Measurements from ENCODE around the gene ITGA2. TPM values are rescaled to one million over a fixed set of nuclear protein-coding genes. Genes with fewer than 3 reads are reported as not detected.
A peak's percentile ranks its signal among the peaks of the same experiment; 100 is the strongest.

The ITGA2 gene
- total and polyA plus RNA-seq, 3 donors from 2014 or later, result 0.90 to 1.7 (median 1.0) TPM

DNA sequence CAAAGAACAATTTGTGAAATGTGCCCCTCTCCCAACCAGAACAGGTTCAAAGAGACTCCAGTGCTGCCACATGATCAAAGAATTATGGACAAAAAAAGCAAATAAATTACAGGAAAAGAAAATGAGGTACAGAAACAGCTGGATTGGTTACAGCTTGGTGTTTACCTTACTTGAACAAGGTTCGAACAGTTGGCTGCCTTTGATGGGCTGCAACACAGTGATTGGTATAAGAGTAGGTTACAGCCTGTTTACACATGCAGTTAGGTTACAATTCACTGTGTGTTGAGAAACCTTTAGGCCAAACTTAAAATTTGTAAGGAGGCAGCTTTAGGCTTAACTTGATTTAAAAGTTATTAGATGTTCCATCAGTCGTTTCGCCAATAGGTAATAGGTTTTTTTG, 123.8 kb downstream of the ITGA2 start:
- Histone ChIP-seq H3K4me3 (no peak overlapping the region), H3K9me3 (no peaks in the 10 kb centered on the region), H3K4me1 (peaks cover 7% of the 10 kb centered on the region), H3K27ac (no peak overlapping the region), H3K27me3 (no peaks in the 10 kb centered on the region), H3K36me3 (ENCODE audit: low read depth, missing control alignments) (no peaks in the 10 kb centered on the region)
- no peak for DNase-seq
- no peak for TF ChIP-seq POLR2A (IDR thresholded peaks at IDR 0.05)
- no peak for TF ChIP-seq CTCF (IDR thresholded peaks at IDR 0.05)
- WGBS, 2 donors, result 82 to 85% methylated on average over 3 of the region's 3 CpGs
- intact Hi-C loops (cut with DNase I; ENCODE audit: low total_unique reads), result no loop called here

- no peak overlapping the region for H3K4me3 ChIP-seq
- no peaks in the 10 kb centered on the region for H3K9me3 ChIP-seq
- 80 to 85% methylated on average over 6 to 9 of the region's 9 CpGs for WGBS, 2 donors
- TF ChIP-seq CTCF (IDR thresholded peaks at IDR 0.05) (no peak), POLR2A (IDR thresholded peaks at IDR 0.05) (no peak)
- DNase-seq, result no peak
- intact Hi-C loops (cut with DNase I; ENCODE audit: low total_unique reads), result no loop called here
- H3K4me1 ChIP-seq, result peaks cover 1% of the 10 kb centered on the region
- H3K27ac ChIP-seq, result no peak overlapping the region
- no peaks in the 10 kb centered on the region for H3K36me3 ChIP-seq (ENCODE audit: low read depth, missing control alignments)
- no peaks in the 10 kb centered on the region for H3K27me3 ChIP-seq
Measured at GRCh38 chr5:53113947-53114346, 124.8 kb downstream of the ITGA2 start.

DNA sequence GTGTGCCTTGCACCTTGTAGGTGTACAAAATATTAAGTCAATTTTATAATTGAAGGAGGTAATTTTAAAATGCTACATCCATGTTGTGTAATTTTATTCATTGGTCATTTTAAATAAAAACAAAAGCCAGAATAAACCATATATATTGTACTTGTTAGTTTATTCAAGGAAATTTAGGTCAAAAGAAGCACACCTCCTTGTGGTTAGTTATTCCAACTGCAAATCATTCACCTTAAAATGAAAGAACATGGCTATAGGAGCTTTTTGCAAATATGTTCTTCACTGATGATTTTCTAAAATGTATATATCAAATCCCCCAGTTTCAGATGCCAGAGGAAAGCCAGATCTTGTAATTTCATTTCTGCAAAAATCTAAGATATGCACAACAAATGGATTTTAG, 125.8 kb downstream of the ITGA2 start:
- H3K36me3 ChIP-seq (ENCODE audit: low read depth, missing control alignments), result no peaks in the 10 kb centered on the region
- no peak overlapping the region for H3K27ac ChIP-seq
- H3K9me3 ChIP-seq, result no peaks in the 10 kb centered on the region
- intact Hi-C loops (cut with DNase I; ENCODE audit: low total_unique reads), result no loop called here
- H3K4me3 ChIP-seq, result no peak overlapping the region
- peak in 1 of 3 experiments; percentile 7 for TF ChIP-seq CTCF (IDR thresholded peaks at IDR 0.05)
- no peak for TF ChIP-seq POLR2A (IDR thresholded peaks at IDR 0.05)
- H3K4me1 ChIP-seq, result no peaks in the 10 kb centered on the region
- no peaks in the 10 kb centered on the region for H3K27me3 ChIP-seq
- no peak for DNase-seq

DNA sequence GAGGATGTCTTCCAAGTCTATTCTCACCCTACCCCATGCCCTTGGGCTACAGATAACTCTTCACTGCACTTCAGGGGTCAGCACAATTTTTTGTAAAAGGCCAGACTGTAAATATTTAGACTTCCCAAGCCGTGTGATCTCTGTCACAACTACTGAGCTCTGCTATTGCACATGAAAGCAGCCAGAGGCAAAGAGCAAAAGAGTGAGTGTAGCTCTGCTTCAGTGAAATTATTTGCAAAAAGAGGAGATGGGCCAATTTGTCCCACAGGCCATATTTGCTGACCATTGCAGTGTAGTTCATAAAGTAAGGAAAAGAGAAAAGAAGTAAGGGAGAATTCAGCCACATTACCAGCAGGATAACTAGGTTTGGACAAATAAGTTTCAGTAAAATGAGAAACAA, 127.4 kb downstream of the ITGA2 start:
- intact Hi-C loops (cut with DNase I; ENCODE audit: low total_unique reads), result no loop called here
- H3K4me3 ChIP-seq, result no peak overlapping the region
- no peak for DNase-seq
- TF ChIP-seq CTCF (IDR thresholded peaks at IDR 0.05), result no peak
- no peak for TF ChIP-seq POLR2A (IDR thresholded peaks at IDR 0.05)
- H3K27ac ChIP-seq, result no peak overlapping the region
- no peaks in the 10 kb centered on the region for H3K9me3 ChIP-seq
- no peaks in the 10 kb centered on the region for H3K4me1 ChIP-seq
- H3K27me3 ChIP-seq, result no peaks in the 10 kb centered on the region
- H3K36me3 ChIP-seq (ENCODE audit: low read depth, missing control alignments), result no peaks in the 10 kb centered on the region
- 77 to 92% methylated on average over 1 of the region's 1 CpG for WGBS, 2 donors

- Histone ChIP-seq H3K27me3 (no peaks in the 10 kb centered on the region), H3K36me3 (ENCODE audit: low read depth, missing control alignments) (no peaks in the 10 kb centered on the region), H3K27ac (no peak overlapping the region), H3K9me3 (no peaks in the 10 kb centered on the region), H3K4me3 (no peak overlapping the region), H3K4me1 (no peaks in the 10 kb centered on the region)
- intact Hi-C loops (cut with DNase I; ENCODE audit: low total_unique reads), result no loop called here
- TF ChIP-seq POLR2A (IDR thresholded peaks at IDR 0.05), result no peak
- no peak for TF ChIP-seq CTCF (IDR thresholded peaks at IDR 0.05)
- WGBS, 2 donors, result 69 to 89% methylated on average over 5 of the region's 5 CpGs
- no peak for DNase-seq
Measured at GRCh38 chr5:53118879-53119278, 129.7 kb downstream of the ITGA2 start.

All from testis (tissue), 3 donors.